Hematopoietic multipotent progenitor cell treated with erythropoietin and hydrocortisone succinate and interleukin-3 and kit ligand, for 6 days (in vitro differentiated cells): ENCODE results near the gene OGFOD2.
"Not testable (repeated sequence)": the region's sequence is repeated elsewhere in the genome, so short reads cannot be mapped to it uniquely, and the experiment has no call there.

Experiments
- DNase-seq: peaks from one replicate; pipeline ENCODE4 v3.0.0-alpha.2; 2015

The OGFOD2 gene

GRCh38 chr12:122974892-122975789, at the start of gene OGFOD2:
Gene OGFOD2, plus strand, starts transcription at chr12:122975244. Its CDS starts 8 bp downstream, at chr12:122975252.
- peak; percentile 97 for DNase-seq

DNA sequence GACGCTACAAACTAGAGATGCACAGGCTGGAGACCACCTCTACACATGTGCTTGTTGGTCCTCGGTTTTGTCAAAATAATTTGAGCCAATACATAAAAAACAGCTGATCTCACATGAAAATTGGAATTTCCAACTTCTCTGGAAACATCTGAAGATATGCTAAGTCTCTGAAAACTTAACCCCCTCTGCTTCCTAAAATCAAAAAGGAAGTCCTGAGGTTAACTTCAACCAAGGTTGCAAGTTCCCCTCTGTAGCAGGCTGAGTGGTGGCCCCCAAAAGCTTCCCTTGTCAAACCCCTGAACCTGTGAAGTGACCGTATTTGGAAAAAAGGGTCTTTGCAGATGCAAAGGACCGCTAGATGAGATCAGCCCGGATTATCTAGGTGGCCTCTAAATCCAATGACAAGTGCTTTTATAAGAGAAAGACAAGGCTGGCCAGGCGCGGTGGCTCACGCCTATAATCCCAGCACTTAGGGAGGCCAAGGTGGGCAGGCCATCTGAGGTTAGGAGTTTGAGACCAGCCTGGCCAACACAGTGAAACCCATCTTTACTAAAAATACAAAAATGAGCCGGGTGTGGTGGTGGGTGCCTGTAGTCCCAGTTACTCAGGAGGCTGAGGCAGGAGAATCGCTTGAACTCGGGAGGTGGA, 47.2 kb upstream of the OGFOD2 start:
- DNase-seq, result no peak

GRCh38 chr12:122928404-122929147, 46.5 kb upstream of the OGFOD2 start:
- no peak for DNase-seq

- DNase-seq, result no peak
Observed at GRCh38 chr12:122929148-122929538, 45.9 kb upstream of the OGFOD2 start.

DNA sequence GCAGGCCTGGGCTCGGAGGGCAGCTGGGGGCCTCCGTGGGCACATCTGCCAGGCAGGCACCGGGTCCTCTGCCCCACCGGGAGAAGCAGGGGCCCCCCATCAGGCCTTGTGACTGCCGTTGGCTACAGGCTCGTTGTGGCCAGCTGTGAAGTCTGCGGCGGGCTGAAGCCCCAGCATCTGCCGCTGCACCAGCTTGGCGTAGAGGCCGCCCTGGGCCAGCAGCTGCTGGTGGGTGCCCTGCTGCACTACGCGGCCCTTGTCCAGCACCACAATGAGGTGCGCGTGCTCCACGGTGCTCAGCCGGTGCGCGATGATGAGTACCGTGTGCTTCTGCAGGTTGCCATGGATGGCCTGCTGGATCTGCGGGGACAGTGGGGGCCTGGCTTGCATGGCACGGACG, 45.2 kb upstream of the OGFOD2 start:
- DNase-seq, result no peak

- DNase-seq, result no peak
Observed at GRCh38 chr12:122932207-122932606, 42.8 kb upstream of the OGFOD2 start.

- no peak for DNase-seq
Observed at GRCh38 chr12:122934722-122935121, 40.3 kb upstream of the OGFOD2 start.

- DNase-seq, result no peak
Observed at GRCh38 chr12:122935318-122935717, 39.7 kb upstream of the OGFOD2 start.

GRCh38 chr12:122937622-122938091, 37.4 kb upstream of the OGFOD2 start:
- peak; percentile 45 for DNase-seq

DNA sequence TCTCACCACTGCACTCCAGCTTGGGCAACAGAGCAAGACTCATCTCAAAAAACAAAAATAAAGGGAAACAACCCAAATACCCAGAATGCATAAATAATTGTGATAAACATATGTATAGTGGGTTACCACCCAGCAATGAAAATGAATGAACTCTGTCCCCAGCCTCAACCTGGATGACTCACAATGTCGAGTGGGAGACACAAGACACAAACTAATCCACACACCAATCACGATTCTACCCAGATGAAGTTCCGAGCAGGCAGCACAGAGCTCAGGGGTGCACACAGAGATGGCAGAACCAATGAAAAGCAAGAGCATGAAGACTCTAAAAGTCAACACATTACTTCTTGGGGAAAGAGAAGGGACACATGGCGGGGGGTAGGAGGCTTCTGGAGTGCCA, 35.9 kb upstream of the OGFOD2 start:
- DNase-seq, result no peak

DNA sequence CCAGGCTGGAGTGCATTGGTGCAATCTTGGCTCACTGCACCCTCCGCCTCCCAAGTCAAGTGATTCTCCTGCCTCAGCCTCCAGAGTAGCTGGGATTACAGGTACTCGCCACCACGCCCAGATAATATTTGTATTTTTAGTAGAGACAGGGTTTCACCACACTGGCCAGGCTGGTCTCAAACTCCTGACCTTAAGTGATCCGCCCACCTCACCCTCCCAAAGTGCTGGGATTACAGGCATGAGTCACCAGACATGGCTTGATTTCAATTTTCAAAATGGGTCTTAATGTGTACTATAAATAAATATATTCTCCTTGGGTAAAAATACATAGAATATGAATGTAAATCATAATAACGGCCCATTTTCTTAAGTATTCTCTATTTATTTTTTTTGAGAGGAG, 33.7 kb upstream of the OGFOD2 start:
- DNase-seq, result not testable (repeated sequence)

GRCh38 chr12:122942637-122943036, 32.4 kb upstream of the OGFOD2 start:
- no peak for DNase-seq

DNA sequence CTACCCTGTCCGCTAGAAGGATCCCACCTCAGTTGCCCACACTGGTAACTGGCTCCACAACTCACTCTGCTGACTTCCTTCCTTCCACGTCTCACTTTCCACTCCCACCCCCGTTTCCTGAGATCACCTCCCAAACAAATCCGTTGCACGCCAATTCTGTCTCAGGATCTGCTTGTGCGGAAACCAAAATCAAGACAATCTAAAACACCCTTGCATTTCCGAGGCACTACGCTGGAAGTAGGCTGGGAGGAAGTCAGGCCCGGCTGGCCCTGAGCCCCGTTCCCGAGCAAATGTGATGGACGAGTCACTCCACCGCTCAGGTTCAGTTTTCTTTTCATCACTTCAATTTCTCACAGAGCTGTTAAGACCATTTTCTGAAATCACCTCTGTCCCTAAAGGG, 31.8 kb upstream of the OGFOD2 start:
- DNase-seq, result no peak

DNA sequence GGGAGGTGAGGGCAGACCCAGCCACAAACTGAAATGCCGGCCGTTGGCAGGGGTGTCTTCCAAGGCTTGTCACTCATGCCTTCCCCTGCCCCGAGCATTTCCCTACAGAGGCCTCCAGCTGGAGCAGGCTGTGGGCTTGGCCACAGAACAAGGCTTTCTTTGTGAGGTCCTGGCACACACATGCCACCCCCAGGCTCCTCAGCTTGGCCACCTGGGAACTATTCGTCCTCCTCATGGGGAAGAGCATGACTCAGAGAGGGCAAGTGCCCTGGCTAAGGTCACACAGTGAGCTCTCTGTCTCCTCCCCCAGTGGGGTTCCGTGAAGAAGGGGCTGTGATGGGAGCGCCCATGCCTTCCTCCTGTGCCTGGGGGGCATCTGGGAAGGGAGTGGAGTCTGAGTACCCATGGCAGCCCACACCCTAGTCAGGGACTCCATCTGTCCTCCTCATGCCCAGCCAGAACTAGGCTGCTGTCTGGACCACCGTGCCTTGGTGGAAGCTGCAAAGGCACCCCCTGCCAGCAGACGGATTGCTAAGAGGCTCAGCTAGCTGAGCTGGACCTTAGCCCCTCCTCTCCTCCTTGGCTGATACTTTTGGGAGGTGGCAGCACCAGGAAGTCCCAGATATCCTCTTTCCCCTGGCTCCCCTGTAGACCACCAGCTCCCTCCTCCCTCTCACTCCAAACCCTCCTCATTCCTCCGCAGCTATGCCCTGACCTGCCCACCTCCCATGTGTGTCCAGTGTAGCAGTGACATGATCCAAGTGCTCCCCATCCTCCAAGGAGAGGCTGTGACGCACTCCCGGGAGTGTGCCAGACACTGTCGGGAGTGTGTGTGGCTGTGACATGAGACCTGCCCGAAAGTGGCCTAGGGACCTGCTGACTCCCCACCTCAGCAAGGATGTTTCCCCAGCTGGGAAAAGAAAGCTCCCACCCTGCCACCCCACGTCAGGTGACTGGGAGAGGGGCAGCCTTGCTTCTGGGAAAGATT, 30.1 kb upstream of the OGFOD2 start:
- no peak for DNase-seq

DNA sequence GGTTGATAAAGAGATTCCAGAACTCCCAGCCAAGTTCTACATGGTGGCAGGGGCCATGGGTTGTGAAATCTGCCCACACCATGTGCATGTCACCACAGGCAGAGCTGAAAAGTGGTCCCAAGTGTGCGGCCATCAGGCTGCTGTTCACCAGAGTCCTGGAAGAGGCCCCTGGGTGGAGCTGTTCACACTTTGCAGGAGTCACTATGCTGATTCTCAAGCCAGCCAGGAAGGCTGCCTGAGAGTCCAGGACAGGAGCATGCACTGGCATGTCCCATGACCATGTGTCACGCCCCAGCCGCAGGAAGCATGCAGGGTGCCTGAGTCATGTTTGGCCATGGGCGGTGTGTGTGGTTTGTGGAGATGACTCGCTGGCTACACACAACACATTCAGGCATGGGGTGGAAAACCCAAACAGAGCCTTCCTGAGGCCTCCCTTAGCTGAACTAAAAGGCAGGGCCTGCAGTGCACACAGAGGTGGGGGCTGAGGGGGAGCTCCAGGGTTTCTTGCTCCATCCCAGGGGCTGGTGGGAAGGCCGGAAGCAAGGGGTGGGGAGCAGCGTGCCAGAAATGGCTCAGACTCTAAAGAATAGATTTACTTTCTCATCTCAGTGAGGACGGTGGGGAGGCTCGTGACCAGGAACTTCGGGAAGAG, 28.2 kb upstream of the OGFOD2 start:
- DNase-seq, result peak; percentile 96

DNA sequence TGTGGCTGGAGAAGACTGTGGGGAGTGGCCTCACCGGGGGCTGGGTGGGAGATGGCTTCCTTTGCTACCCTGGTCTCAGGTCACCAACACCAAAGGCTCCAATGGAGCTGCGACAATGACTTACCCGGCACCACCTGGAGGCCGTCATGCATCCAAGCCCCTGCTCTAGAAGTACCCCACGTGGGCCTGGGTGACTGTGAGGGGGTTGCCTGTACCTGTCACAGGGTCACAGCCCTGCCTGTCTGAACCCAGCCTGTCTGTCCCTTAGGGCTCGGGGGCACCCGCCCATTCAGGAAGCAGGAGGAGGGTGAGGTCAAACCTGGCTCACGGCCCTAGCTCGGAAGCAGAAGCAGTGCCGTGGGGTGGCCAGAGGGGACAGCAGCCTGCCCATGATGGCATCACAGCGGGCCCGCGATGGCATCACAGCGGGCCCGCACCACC, 27.7 kb upstream of the OGFOD2 start:
- DNase-seq, result peak; percentile 56

GRCh38 chr12:122948605-122949004, 26.4 kb upstream of the OGFOD2 start:
- DNase-seq, result no peak

- no peak for DNase-seq
Observed at GRCh38 chr12:122949405-122949804, 25.6 kb upstream of the OGFOD2 start.

- DNase-seq, result no peak
Observed at GRCh38 chr12:122949816-122950675, 25.0 kb upstream of the OGFOD2 start.

GRCh38 chr12:122951406-122951805, 23.6 kb upstream of the OGFOD2 start:
- DNase-seq, result no peak
